Gastroesophageal sphincter (tissue), 3 donors: ENCODE data around the gene STRA8.

ENCODE experiments used
- EP300 ChIP-seq: sonication (generic); formaldehyde crosslinking; IDR thresholded peaks from one replicate; pipeline ENCODE4 v1.6.1; 2017; ENCODE audit warnings: antibody characterized with exemption, mild to moderate bottlenecking
- POLR2A ChIP-seq, 2 donors: fragments of 450-650 bp; IDR thresholded peaks; one replicate each; pipeline ENCODE4 v1.6.1; 2017; ENCODE audit warnings: antibody characterized with exemption in 2 of 2, mild to moderate bottlenecking in 2 of 2, moderate library complexity in 1 of 2
- POLR2AphosphoS5 ChIP-seq: sonication (generic); formaldehyde crosslinking; IDR thresholded peaks from one replicate; pipeline ENCODE4 v1.6.1; 2017; ENCODE audit warnings: antibody characterized with exemption
- TF ChIP-seq, protein P1 (sequence below), 4 experiments: fragments of 200-600 bp in 2 of 4; fragments of 450-650 bp in 2 of 4; sonication (generic) in 1 of 4; IDR thresholded peaks; one replicate each; pipeline ENCODE4 v1.5.1; 2017 to 2019; ENCODE audit warnings: antibody characterized with exemption in 4 of 4, mild to moderate bottlenecking in 2 of 4, moderate library complexity in 2 of 4

DNA sequence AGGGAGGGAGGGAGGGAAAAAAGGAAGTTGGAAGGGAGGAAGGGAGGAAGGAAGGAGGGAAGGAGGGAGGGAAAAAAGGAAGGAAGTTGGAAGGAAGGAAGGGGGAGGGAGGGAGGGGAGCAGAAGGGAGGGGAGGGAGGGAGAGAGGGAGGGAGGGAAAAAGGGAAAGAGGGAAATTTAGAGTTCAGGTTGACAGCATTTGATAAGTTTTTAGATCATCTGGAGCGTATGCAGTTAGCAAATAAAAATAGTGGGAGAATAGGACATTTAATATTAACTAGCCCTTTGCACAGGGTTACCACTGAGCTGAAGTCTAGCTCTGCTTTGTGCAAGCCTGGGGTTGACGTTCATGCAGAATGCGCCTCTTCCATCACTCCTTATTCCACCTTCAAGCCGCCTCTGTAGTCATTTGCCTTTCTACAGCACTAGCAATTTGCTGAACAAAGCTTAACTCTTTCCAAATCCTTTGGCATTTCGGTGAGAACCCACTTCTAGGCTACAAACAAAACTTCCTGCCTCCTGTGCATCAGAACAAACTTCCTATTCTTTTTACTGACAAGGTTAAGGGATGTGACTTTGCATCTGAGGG is 8.6 kb downstream of the STRA8 start:
- TF ChIP-seq POLR2AphosphoS5 (no peak), POLR2A (IDR thresholded peaks at IDR 0.05) (no peak), EP300 (no peak)
- TF ChIP-seq, protein P1, sequence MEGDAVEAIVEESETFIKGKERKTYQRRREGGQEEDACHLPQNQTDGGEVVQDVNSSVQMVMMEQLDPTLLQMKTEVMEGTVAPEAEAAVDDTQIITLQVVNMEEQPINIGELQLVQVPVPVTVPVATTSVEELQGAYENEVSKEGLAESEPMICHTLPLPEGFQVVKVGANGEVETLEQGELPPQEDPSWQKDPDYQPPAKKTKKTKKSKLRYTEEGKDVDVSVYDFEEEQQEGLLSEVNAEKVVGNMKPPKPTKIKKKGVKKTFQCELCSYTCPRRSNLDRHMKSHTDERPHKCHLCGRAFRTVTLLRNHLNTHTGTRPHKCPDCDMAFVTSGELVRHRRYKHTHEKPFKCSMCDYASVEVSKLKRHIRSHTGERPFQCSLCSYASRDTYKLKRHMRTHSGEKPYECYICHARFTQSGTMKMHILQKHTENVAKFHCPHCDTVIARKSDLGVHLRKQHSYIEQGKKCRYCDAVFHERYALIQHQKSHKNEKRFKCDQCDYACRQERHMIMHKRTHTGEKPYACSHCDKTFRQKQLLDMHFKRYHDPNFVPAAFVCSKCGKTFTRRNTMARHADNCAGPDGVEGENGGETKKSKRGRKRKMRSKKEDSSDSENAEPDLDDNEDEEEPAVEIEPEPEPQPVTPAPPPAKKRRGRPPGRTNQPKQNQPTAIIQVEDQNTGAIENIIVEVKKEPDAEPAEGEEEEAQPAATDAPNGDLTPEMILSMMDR (IDR thresholded peaks at IDR 0.05), result no peak
